ENCODE results near the gene FAM168B.

DNA sequence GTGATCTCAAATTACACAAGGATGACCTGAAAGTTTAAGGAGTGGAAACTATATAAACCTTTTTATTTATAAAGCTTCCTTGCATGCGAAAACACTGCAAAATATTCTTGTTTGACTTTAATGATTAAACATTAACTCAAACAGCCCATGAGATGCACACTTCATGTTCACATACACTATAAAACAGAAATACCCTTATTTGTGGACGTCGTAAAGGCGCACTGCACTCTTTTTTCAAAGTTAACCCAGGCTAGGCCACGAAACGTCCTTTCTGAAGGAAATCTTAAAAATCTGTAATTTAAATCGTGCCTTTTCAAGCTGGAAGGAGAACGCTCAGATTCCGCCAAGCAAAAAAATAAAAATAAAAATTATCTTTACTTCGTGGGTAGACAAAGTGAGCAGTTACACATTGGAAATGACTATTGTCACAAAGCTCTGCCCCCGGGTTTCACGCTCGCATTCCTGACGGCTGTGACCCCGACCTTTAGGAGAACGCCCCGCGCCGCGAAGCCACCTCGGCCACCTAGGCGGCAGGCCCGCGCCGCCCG, 728 bp downstream of the FAM168B start:
- TF ChIP-seq GATA2 (IDR thresholded peaks at IDR 0.05; ENCODE audit: low read depth, low read length), result no peak
- no peak for TF ChIP-seq GATA3 (IDR thresholded peaks at IDR 0.05; ENCODE audit: low read depth, low read length)
